ENCODE results near the gene FASN. TPM values are rescaled to one million over a fixed set of nuclear protein-coding genes. Genes with fewer than 3 reads are reported as not detected.

The FASN gene
- total RNA-seq, 1 donor from 2014 or later: 262 TPM

- DNase-seq: no peak
These were observed 9.8 kb downstream of the FASN start for GRCh38 chr17:82087961-82088837.

GRCh38 chr17:82086941-82087906 lies 10.8 kb downstream of the FASN start:
- DNase-seq: no peak

- DNase-seq: no peak
These were observed 11.9 kb downstream of the FASN start for GRCh38 chr17:82085931-82086764.

- DNase-seq: no peak
These were observed 12.8 kb downstream of the FASN start for GRCh38 chr17:82085031-82085861.

- no peak for DNase-seq
These were observed 13.5 kb downstream of the FASN start for GRCh38 chr17:82084373-82085030.

- no peak for DNase-seq
These were observed 14.3 kb downstream of the FASN start for GRCh38 chr17:82083533-82084359.

- no peak for DNase-seq
These were observed 15.0 kb downstream of the FASN start for GRCh38 chr17:82083009-82083408.

- no peak for DNase-seq
These were observed 15.6 kb downstream of the FASN start for GRCh38 chr17:82082456-82082855.

- DNase-seq: no peak
These were observed 16.1 kb downstream of the FASN start for GRCh38 chr17:82081966-82082365.

- DNase-seq: no peak
These were observed 16.5 kb downstream of the FASN start for GRCh38 chr17:82081546-82081945.

- DNase-seq: no peak
These were observed 17.1 kb downstream of the FASN start for GRCh38 chr17:82080789-82081464.

- no peak for DNase-seq
These were observed 17.8 kb downstream of the FASN start for GRCh38 chr17:82080048-82080788.

- no peak for DNase-seq
These were observed 18.9 kb downstream of the FASN start for GRCh38 chr17:82079001-82079677.

- DNase-seq: no peak
These were observed 19.6 kb downstream of the FASN start for GRCh38 chr17:82078433-82078832.

- DNase-seq: no peak
These were observed 20.2 kb downstream of the FASN start for GRCh38 chr17:82077617-82078358.

- no peak for DNase-seq
These were observed 21.0 kb downstream of the FASN start for GRCh38 chr17:82076785-82077591.
